ENCODE data around the gene DENND4A.
A peak's percentile ranks its signal among the peaks of the same experiment; 100 is the strongest.
"Not testable (repeated sequence)": the region's sequence is repeated elsewhere in the genome, so short reads cannot be mapped to it uniquely, and the experiment has no call there.

Gene DENND4A

GRCh38 chr15:65733599-65733998, 58.5 kb downstream of the DENND4A start:
- peaks cover 15% of the 10 kb centered on the region for H3K4me1 ChIP-seq (ENCODE audit: control insufficient read depth, insufficient read depth, low read length)
- H3K36me3 ChIP-seq (ENCODE audit: control insufficient read depth in 2 of 2, insufficient read depth in 1 of 2, low read length in 2 of 2), result peaks cover 12 to 16% of the 10 kb centered on the region in 2 experiments
- H3K9me3 ChIP-seq (ENCODE audit: control insufficient read depth, insufficient read depth, low read depth, low read length); POLR2A ChIA-PET; H3K4me3 ChIP-seq (ENCODE audit: low read depth, low read length); H3K27ac ChIP-seq (ENCODE audit: extremely low read depth, low read depth, low read length); CTCF ChIA-PET: not testable (repeated sequence)
- TF ChIP-seq WT1 (tag by site-specific recombination; IDR thresholded peaks at IDR 0.05) (peak; percentile 54; the same call in 1 of the 2 replicates), SP7 (tag by site-specific recombination; IDR thresholded peaks at IDR 0.05) (0 out of 2 replicates have a peak, but pooled peaks have one; percentile 21), ZBTB48 (tag by site-specific recombination; IDR thresholded peaks at IDR 0.05) (peak; percentile 66; the same call in 1 of the 2 replicates)

DNA sequence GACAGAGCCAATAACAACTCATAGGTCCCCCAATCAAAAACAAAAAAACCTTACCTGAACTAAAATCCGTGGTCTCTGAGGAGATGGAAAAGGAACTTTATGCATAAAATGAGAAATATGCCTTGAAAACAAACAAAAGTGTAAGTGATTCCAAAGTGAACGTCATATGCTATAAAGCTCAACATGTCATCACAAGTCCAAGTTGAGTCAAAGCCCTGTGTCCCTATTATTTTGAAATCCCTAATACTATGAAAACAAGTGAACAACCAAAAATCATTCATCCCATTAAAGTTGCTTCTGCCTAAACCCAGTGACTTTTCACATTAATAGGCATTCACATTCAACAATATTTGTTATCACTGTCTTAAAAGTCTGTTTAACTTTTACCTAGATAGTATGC, 59.4 kb downstream of the DENND4A start:
- H3K4me3 ChIP-seq (ENCODE audit: low read depth, low read length), result no peak overlapping the region
- ChIA-PET CTCF (interaction anchor here (0.6 to 1.0 kb wide), 2 partner anchors 17 to 92 kb away, joined by 3 to 4 read pairs; no protein-coding TSS in a partner anchor), POLR2A (no interaction called here)
- peaks cover 10 to 16% of the 10 kb centered on the region in 2 experiments for H3K36me3 ChIP-seq (ENCODE audit: control insufficient read depth in 2 of 2, insufficient read depth in 1 of 2, low read length in 2 of 2)
- no peaks in the 10 kb centered on the region for H3K9me3 ChIP-seq (ENCODE audit: control insufficient read depth, insufficient read depth, low read depth, low read length)
- peaks cover 15% of the 10 kb centered on the region for H3K4me1 ChIP-seq (ENCODE audit: control insufficient read depth, insufficient read depth, low read length)
- H3K27ac ChIP-seq (ENCODE audit: extremely low read depth, low read depth, low read length), result no peak overlapping the region
- TF ChIP-seq ZNF311 (tag by site-specific recombination; IDR thresholded peaks at IDR 0.05; ENCODE audit: borderline replicate concordance) (no peak), ZNF175 (tag by site-specific recombination; IDR thresholded peaks at IDR 0.05) (no peak), ZNF544 (tag by site-specific recombination; IDR thresholded peaks at IDR 0.05) (no peak), ZNF48 (tag by site-specific recombination; IDR thresholded peaks at IDR 0.05) (no peak), ZBTB17 (tag by site-specific recombination; IDR thresholded peaks at IDR 0.05) (peak; percentile 28; the same call in 1 of the 2 replicates), ZNF10 (tag by site-specific recombination; IDR thresholded peaks at IDR 0.05) (no peak), ZBTB21 (tag by site-specific recombination; IDR thresholded peaks at IDR 0.05) (peak; percentile 92), PATZ1 (tag by site-specific recombination; IDR thresholded peaks at IDR 0.05) (no peak), ZNF654 (tag by site-specific recombination; IDR thresholded peaks at IDR 0.05; ENCODE audit: low read depth) (no peak), ZNF211 (tag by site-specific recombination; IDR thresholded peaks at IDR 0.05; ENCODE audit: low read depth) (no peak), ZNF701 (tag by site-specific recombination; IDR thresholded peaks at IDR 0.05) (no peak), ZNF623 (tag by site-specific recombination; IDR thresholded peaks at IDR 0.05) (no peak), SALL2 (tag by site-specific recombination; IDR thresholded peaks at IDR 0.05; ENCODE audit: borderline replicate concordance) (no peak), YY1 (tag by site-specific recombination; IDR thresholded peaks at IDR 0.05) (no peak), ZNF792 (tag by site-specific recombination; IDR thresholded peaks at IDR 0.05) (no peak), ZNF473 (tag by site-specific recombination; IDR thresholded peaks at IDR 0.05) (no peak), ZNF292 (tag by site-specific recombination; IDR thresholded peaks at IDR 0.05; ENCODE audit: borderline replicate concordance, low read depth) (no peak), ZNF768 (tag by site-specific recombination; IDR thresholded peaks at IDR 0.05) (no peak), FEZF1 (tag by site-specific recombination; IDR thresholded peaks at IDR 0.05) (peak; percentile 73), KLF8 (tag by site-specific recombination; IDR thresholded peaks at IDR 0.05) (no peak), GLI4 (tag by site-specific recombination; IDR thresholded peaks at IDR 0.05) (no peak), ZNF248 (tag by site-specific recombination; IDR thresholded peaks at IDR 0.05) (no peak), PRDM10 (tag by site-specific recombination; IDR thresholded peaks at IDR 0.05) (peak; percentile 11; the same call in 1 of the 2 replicates), ZNF132 (tag by site-specific recombination; IDR thresholded peaks at IDR 0.05; ENCODE audit: borderline replicate concordance) (no peak), ZNF155 (tag by site-specific recombination; IDR thresholded peaks at IDR 0.05) (no peak)
- TF ChIP-seq, protein P1, sequence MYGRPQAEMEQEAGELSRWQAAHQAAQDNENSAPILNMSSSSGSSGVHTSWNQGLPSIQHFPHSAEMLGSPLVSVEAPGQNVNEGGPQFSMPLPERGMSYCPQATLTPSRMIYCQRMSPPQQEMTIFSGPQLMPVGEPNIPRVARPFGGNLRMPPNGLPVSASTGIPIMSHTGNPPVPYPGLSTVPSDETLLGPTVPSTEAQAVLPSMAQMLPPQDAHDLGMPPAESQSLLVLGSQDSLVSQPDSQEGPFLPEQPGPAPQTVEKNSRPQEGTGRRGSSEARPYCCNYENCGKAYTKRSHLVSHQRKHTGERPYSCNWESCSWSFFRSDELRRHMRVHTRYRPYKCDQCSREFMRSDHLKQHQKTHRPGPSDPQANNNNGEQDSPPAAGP (tag by site-specific recombination; IDR thresholded peaks at IDR 0.05), result no peak
- TF ChIP-seq, protein P2, sequence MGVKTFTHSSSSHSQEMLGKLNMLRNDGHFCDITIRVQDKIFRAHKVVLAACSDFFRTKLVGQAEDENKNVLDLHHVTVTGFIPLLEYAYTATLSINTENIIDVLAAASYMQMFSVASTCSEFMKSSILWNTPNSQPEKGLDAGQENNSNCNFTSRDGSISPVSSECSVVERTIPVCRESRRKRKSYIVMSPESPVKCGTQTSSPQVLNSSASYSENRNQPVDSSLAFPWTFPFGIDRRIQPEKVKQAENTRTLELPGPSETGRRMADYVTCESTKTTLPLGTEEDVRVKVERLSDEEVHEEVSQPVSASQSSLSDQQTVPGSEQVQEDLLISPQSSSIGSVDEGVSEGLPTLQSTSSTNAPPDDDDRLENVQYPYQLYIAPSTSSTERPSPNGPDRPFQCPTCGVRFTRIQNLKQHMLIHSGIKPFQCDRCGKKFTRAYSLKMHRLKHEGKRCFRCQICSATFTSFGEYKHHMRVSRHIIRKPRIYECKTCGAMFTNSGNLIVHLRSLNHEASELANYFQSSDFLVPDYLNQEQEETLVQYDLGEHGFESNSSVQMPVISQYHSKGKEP (tag by site-specific recombination; IDR thresholded peaks at IDR 0.05), result no peak

All from HEK293 (cell line).